ENCODE results near the gene APBA1.

DNA sequence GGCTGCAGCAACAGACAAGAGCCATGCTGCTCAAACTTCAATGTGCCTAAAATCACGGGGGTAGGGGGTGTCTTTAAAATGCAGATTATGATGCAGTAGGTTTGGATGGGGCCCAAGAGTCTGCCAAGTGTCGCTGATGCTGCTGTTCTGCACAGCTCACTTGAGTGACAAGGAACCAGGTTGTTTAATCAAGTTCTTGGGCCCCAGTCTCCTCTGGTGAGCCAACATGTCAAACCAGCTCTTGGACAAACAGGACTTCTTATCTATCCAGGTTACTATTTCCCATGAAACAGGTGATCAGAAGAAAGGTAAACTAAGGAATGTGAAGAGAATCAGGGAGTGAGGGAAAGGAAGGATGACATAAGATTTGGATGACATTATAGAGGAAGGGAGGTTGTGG is 78.0 kb downstream of the APBA1 start:
- TF ChIP-seq, protein P1, sequence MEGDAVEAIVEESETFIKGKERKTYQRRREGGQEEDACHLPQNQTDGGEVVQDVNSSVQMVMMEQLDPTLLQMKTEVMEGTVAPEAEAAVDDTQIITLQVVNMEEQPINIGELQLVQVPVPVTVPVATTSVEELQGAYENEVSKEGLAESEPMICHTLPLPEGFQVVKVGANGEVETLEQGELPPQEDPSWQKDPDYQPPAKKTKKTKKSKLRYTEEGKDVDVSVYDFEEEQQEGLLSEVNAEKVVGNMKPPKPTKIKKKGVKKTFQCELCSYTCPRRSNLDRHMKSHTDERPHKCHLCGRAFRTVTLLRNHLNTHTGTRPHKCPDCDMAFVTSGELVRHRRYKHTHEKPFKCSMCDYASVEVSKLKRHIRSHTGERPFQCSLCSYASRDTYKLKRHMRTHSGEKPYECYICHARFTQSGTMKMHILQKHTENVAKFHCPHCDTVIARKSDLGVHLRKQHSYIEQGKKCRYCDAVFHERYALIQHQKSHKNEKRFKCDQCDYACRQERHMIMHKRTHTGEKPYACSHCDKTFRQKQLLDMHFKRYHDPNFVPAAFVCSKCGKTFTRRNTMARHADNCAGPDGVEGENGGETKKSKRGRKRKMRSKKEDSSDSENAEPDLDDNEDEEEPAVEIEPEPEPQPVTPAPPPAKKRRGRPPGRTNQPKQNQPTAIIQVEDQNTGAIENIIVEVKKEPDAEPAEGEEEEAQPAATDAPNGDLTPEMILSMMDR (IDR thresholded peaks at IDR 0.05), result no peak
- no peak for TF ChIP-seq POLR2A (IDR thresholded peaks at IDR 0.05)

All from heart left ventricle (tissue), 13 donors.